Gastrocnemius medialis (tissue), 4 donors: Measurements from ENCODE around the gene NANOG. TPM values are rescaled to one million over a fixed set of nuclear protein-coding genes. Genes with fewer than 3 reads are reported as not detected.
"Not testable (repeated sequence)": the region's sequence is repeated elsewhere in the genome, so short reads cannot be mapped to it uniquely, and the experiment has no call there.

Experiments used
- ATAC-seq, 2 donors: fragments of 150-250 bp; one replicate each; pipeline ENCODE4 v1.9.1; 2016
- DNase-seq, 2 donors: peaks; one replicate each; pipeline ENCODE4 v3.0.0-alpha.2; 2019
- H3K27ac ChIP-seq, 4 donors: fragments of 200-600 bp; sonication (generic); 1 replicate in 1 of 4; 2 replicates in 3 of 4; pipeline ENCODE4 v1.5.1; 2016 to 2018; ENCODE audit warnings: mild to moderate bottlenecking in 2 of 4, moderate library complexity in 1 of 4
- H3K27me3 ChIP-seq, 3 donors: fragments of 200-600 bp; sonication (generic) in 2 of 3; 1 replicate in 1 of 3; 2 replicates in 2 of 3; pipeline versions ENCODE4 v1.5.1 to v1.6.0; 2016 to 2019; ENCODE audit warnings: mild to moderate bottlenecking in 1 of 3, moderate library complexity in 1 of 3
- H3K36me3 ChIP-seq, 2 donors: fragments of 200-600 bp; sonication (generic) in 1 of 2; one replicate each; pipeline ENCODE4 v1.5.1; 2017 to 2018
- H3K4me1 ChIP-seq, 2 donors: fragments of 200-600 bp; sonication (generic) in 1 of 2; one replicate each; pipeline ENCODE4 v1.5.1; 2016 to 2017; ENCODE audit warnings: mild to moderate bottlenecking in 2 of 2
- H3K4me3 ChIP-seq, 4 donors: fragments of 200-600 bp; sonication (generic) in 3 of 4; 1 replicate in 1 of 4; 2 replicates in 3 of 4; pipeline ENCODE4 v1.5.1; 2016 to 2019; ENCODE audit warnings: mild to moderate bottlenecking in 2 of 4
- H3K9me3 ChIP-seq, 3 donors: fragments of 200-600 bp; sonication (generic) in 2 of 3; 1 replicate in 1 of 3; 2 replicates in 2 of 3; pipeline ENCODE4 v1.5.1; 2016 to 2019
- CTCF ChIP-seq, 5 experiments: fragments of 450-650 bp in 3 of 5; fragments of 200-600 bp in 2 of 5; sonication (generic) in 2 of 5; IDR thresholded peaks in 4 of 5; conservative IDR thresholded peaks in 1 of 5; 1 replicate in 4 of 5; 2 replicates in 1 of 5; pipeline ENCODE4 v1.5.1; 2016 to 2019; ENCODE audit warnings: antibody characterized with exemption in 5 of 5, mild to moderate bottlenecking in 3 of 5, moderate library complexity in 3 of 5
- POLR2A ChIP-seq, 2 donors: fragments of 450-650 bp; IDR thresholded peaks; one replicate each; pipeline ENCODE4 v1.6.1; 2017; ENCODE audit warnings: antibody characterized with exemption in 2 of 2, mild to moderate bottlenecking in 2 of 2, moderate library complexity in 2 of 2
- in situ Hi-C, 4 donors: fragments of 200-750 bp; cut with MboI; loops; one replicate each; pipeline versions ENCODE4 v1.15.0 to v1.8.0; 2017; ENCODE audit warnings: low sequenced_read_pairs in 4 of 4
- intact Hi-C: fragments of 100-400 bp; cut with DNase I; formaldehyde crosslinking; loops from one replicate; pipeline ENCODE4 v1.15.1; 2023; ENCODE audit warnings: low total_unique reads
- total RNA-seq, 4 donors: library from RNA; depleted of rRNA; stranded (reverse); fragments of >200 nt; gene quantifications; one replicate each; pipeline versions ENCODE4 v1.1.0 to v1.2.3, GENCODE V29; 2016

Gene NANOG
- total RNA-seq, 4 donors from 2014 or later, result 0.10 TPM; not detected in 3

GRCh38 chr12:7833831-7834230, 44.6 kb downstream of the NANOG start:
- Histone ChIP-seq H3K27me3 (no peaks in the 10 kb centered on the region), H3K36me3 (no peaks in the 10 kb centered on the region), H3K9me3 (no peaks in the 10 kb centered on the region), H3K4me1 (no peaks in the 10 kb centered on the region), H3K27ac (no peak overlapping the region), H3K4me3 (no peak overlapping the region)
- intact Hi-C loops (no loop called here), in situ Hi-C loops (no loop called here)
- TF ChIP-seq POLR2A (IDR thresholded peaks at IDR 0.05), result no peak
- no peak for TF ChIP-seq CTCF (IDR thresholded peaks at IDR 0.05 in 4 of 5, conservative IDR thresholded peaks at IDR 0.05 in 1 of 5)
- DNase-seq (no peak), ATAC-seq (no peak)

- no peak for ATAC-seq
- Histone ChIP-seq H3K36me3 (no peaks in the 10 kb centered on the region), H3K9me3 (no peaks in the 10 kb centered on the region), H3K4me1 (no peaks in the 10 kb centered on the region), H3K4me3 (no peak overlapping the region), H3K27me3 (no peaks in the 10 kb centered on the region), H3K27ac (no peak overlapping the region)
- intact Hi-C loops, result no loop called here
- in situ Hi-C loops, result no loop called here
- TF ChIP-seq POLR2A (IDR thresholded peaks at IDR 0.05) (no peak), CTCF (IDR thresholded peaks at IDR 0.05 in 4 of 5, conservative IDR thresholded peaks at IDR 0.05 in 1 of 5) (no peak)
- DNase-seq, result no peak
These were observed 45.5 kb downstream of the NANOG start for GRCh38 chr12:7834701-7835100.

GRCh38 chr12:7835116-7835515, 45.9 kb downstream of the NANOG start:
- no peaks in the 10 kb centered on the region for H3K36me3 ChIP-seq
- no peaks in the 10 kb centered on the region for H3K27me3 ChIP-seq
- DNase-seq, result no peak
- no peaks in the 10 kb centered on the region for H3K9me3 ChIP-seq
- no peak overlapping the region for H3K27ac ChIP-seq
- in situ Hi-C loops (no loop called here), intact Hi-C loops (no loop called here)
- no peak for TF ChIP-seq CTCF (IDR thresholded peaks at IDR 0.05 in 4 of 5, conservative IDR thresholded peaks at IDR 0.05 in 1 of 5)
- TF ChIP-seq POLR2A (IDR thresholded peaks at IDR 0.05), result no peak
- no peaks in the 10 kb centered on the region for H3K4me1 ChIP-seq
- ATAC-seq, result no peak
- H3K4me3 ChIP-seq, result no peak overlapping the region

GRCh38 chr12:7835766-7836165, 46.6 kb downstream of the NANOG start:
- ATAC-seq (no peak), DNase-seq (no peak)
- TF ChIP-seq CTCF (IDR thresholded peaks at IDR 0.05 in 4 of 5, conservative IDR thresholded peaks at IDR 0.05 in 1 of 5), result no peak
- no peak for TF ChIP-seq POLR2A (IDR thresholded peaks at IDR 0.05)
- Histone ChIP-seq H3K27me3 (no peaks in the 10 kb centered on the region), H3K36me3 (no peaks in the 10 kb centered on the region), H3K4me1 (no peaks in the 10 kb centered on the region), H3K9me3 (no peaks in the 10 kb centered on the region), H3K27ac (no peak overlapping the region), H3K4me3 (no peak overlapping the region)
- in situ Hi-C loops, result no loop called here
- intact Hi-C loops, result no loop called here

GRCh38 chr12:7837366-7837765, 48.2 kb downstream of the NANOG start:
- DNase-seq (no peak), ATAC-seq (no peak)
- Histone ChIP-seq H3K36me3 (no peaks in the 10 kb centered on the region), H3K9me3 (no peaks in the 10 kb centered on the region), H3K27ac (no peak overlapping the region), H3K4me3 (no peak overlapping the region), H3K27me3 (peaks cover 0 to 2% (median 0%) of the 10 kb centered on the region in 3 donors), H3K4me1 (no peaks in the 10 kb centered on the region)
- TF ChIP-seq CTCF (IDR thresholded peaks at IDR 0.05 in 4 of 5, conservative IDR thresholded peaks at IDR 0.05 in 1 of 5), result no peak
- no peak for TF ChIP-seq POLR2A (IDR thresholded peaks at IDR 0.05)
- in situ Hi-C loops, result no loop called here
- intact Hi-C loops, result no loop called here

GRCh38 chr12:7839226-7839625, 50.0 kb downstream of the NANOG start:
- intact Hi-C loops, H3K27ac ChIP-seq, H3K36me3 ChIP-seq, H3K27me3 ChIP-seq, H3K9me3 ChIP-seq, ATAC-seq, in situ Hi-C loops, DNase-seq, H3K4me3 ChIP-seq, H3K4me1 ChIP-seq: not testable (repeated sequence)

- H3K27me3 ChIP-seq, H3K4me3 ChIP-seq, intact Hi-C loops, H3K9me3 ChIP-seq, in situ Hi-C loops, DNase-seq, H3K4me1 ChIP-seq, ATAC-seq, H3K27ac ChIP-seq, H3K36me3 ChIP-seq: not testable (repeated sequence)
These were observed 50.6 kb downstream of the NANOG start for GRCh38 chr12:7839848-7840247.
